Adrenal gland (tissue), 5 donors: ENCODE measurements around the gene CERS2.

Experiments used
- POLR2A ChIP-seq, 2 donors: fragments of 450-650 bp; IDR thresholded peaks; one replicate each; pipeline ENCODE4 v1.6.1; 2017; ENCODE audit warnings: antibody characterized with exemption in 2 of 2, mild to moderate bottlenecking in 2 of 2, moderate library complexity in 1 of 2
- TF ChIP-seq, protein P1 (sequence below), 6 experiments: fragments of 450-650 bp in 4 of 6; fragments of 200-600 bp in 2 of 6; sonication (generic) in 1 of 6; IDR thresholded peaks; 1 replicate in 5 of 6; 2 replicates in 1 of 6; pipeline versions ENCODE4 v1.5.1 to v1.8.0; 2016 to 2021; ENCODE audit warnings: antibody characterized with exemption in 6 of 6, mild to moderate bottlenecking in 2 of 6, moderate library complexity in 1 of 6
- donor health status: DM: no; HTN: no; CAD: no.

DNA sequence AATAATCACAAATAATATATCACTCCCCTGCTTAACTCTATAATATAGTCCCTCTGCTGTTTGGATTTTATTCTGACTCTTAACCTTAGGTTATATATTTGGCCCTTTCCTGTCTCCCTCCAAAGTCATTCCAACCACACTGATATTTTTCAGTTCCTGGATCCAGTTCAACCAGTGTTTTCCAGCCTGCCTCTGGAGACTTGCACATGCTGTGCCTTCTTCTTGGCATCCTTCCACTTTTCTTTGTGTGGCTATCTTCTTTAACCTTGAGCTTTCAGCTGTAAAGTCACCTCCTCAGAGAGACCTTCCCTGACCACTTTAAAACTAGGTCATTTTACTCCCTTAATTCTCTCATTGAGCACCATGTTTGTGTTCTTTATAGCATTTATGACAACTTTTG is 19.4 kb downstream of the CERS2 start:
- TF ChIP-seq POLR2A (IDR thresholded peaks at IDR 0.05), result no peak
- TF ChIP-seq, protein P1, sequence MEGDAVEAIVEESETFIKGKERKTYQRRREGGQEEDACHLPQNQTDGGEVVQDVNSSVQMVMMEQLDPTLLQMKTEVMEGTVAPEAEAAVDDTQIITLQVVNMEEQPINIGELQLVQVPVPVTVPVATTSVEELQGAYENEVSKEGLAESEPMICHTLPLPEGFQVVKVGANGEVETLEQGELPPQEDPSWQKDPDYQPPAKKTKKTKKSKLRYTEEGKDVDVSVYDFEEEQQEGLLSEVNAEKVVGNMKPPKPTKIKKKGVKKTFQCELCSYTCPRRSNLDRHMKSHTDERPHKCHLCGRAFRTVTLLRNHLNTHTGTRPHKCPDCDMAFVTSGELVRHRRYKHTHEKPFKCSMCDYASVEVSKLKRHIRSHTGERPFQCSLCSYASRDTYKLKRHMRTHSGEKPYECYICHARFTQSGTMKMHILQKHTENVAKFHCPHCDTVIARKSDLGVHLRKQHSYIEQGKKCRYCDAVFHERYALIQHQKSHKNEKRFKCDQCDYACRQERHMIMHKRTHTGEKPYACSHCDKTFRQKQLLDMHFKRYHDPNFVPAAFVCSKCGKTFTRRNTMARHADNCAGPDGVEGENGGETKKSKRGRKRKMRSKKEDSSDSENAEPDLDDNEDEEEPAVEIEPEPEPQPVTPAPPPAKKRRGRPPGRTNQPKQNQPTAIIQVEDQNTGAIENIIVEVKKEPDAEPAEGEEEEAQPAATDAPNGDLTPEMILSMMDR (IDR thresholded peaks at IDR 0.05), result no peak
